NOMO-1 treated with DMSO at 0.1 percent for 48 hours (cell line): Measurements from ENCODE around the gene CTBP1.
"Not testable (repeated sequence)": the region's sequence is repeated elsewhere in the genome, so short reads cannot be mapped to it uniquely, and the experiment has no call there.

Experiments used
- DNase-seq: peaks from one replicate; lab custom pipeline; 2025; ENCODE audit not compliant: unreplicated experiment; lab: John Stamatoyannopoulos, UW

Gene CTBP1

GRCh38 chr4:1248245-1249147 lies at the start of gene CTBP1:
Gene CTBP1, minus strand, starts transcription at chr4:1249130. Its CDS starts 7,799 bp downstream, at chr4:1241331.
- DNase-seq: peak; percentile 70

GRCh38 chr4:1298461-1298860 lies 49.5 kb upstream of the CTBP1 start:
- DNase-seq: no peak

GRCh38 chr4:1297456-1298325 lies 48.8 kb upstream of the CTBP1 start:
- no peak for DNase-seq

GRCh38 chr4:1297023-1297395 lies 48.1 kb upstream of the CTBP1 start:
- no peak for DNase-seq

- no peak for DNase-seq
These were observed 47.5 kb upstream of the CTBP1 start for GRCh38 chr4:1296324-1297022.

GRCh38 chr4:1295405-1296055 lies 46.6 kb upstream of the CTBP1 start:
- no peak for DNase-seq

- no peak for DNase-seq
These were observed 46.0 kb upstream of the CTBP1 start for GRCh38 chr4:1294891-1295290.

- DNase-seq: no peak
These were observed 45.5 kb upstream of the CTBP1 start for GRCh38 chr4:1294424-1294823.

- DNase-seq: no peak
These were observed 45.1 kb upstream of the CTBP1 start for GRCh38 chr4:1293991-1294390.

- no peak for DNase-seq
These were observed 44.6 kb upstream of the CTBP1 start for GRCh38 chr4:1293531-1293941.

GRCh38 chr4:1292703-1293011 lies 43.7 kb upstream of the CTBP1 start:
- DNase-seq: not testable (repeated sequence)

GRCh38 chr4:1291996-1292702 lies 43.2 kb upstream of the CTBP1 start:
- no peak for DNase-seq

- DNase-seq: peak; percentile 3
These were observed 42.2 kb upstream of the CTBP1 start for GRCh38 chr4:1291091-1291490.

GRCh38 chr4:1290165-1290977 lies 41.4 kb upstream of the CTBP1 start:
- DNase-seq: peak; percentile 21

GRCh38 chr4:1289207-1290164 lies 40.6 kb upstream of the CTBP1 start, which contains the start of gene MAEA:
Gene MAEA, plus strand, starts transcription at chr4:1289891. Its CDS starts 23 bp downstream, at chr4:1289914.
- DNase-seq: peak; percentile 96

- no peak for DNase-seq
These were observed 39.9 kb upstream of the CTBP1 start for GRCh38 chr4:1288786-1289185.

- DNase-seq: peak; percentile 20
These were observed 37.0 kb upstream of the CTBP1 start for GRCh38 chr4:1285790-1286553.
